Activated T-cell treated with anti-CD3 and anti-CD28 coated beads, Interleukin-2, amount 50 U/mL, for 72 hours (primary cell): ENCODE results near the gene PPP2R1B. TPM values are rescaled to one million over a fixed set of nuclear protein-coding genes. Genes with fewer than 3 reads are reported as not detected.
A peak's percentile ranks its signal among the peaks of the same experiment; 100 is the strongest.

Experiments
- ATAC-seq, 2 donors: fragments of 150-1000 bp; cut with Tn5 transposase; replicated peaks in 1 of 2; 2 replicates each; pipeline ENCODE4 v1.10.0; 2021; ENCODE audit warnings: moderate library complexity in 2 of 2, mild to moderate bottlenecking in 1 of 2
- DNase-seq, 2 donors: peaks; one replicate each; pipeline ENCODE4 v3.0.0; 2021 to 2022; ENCODE audit warnings: mixed read lengths in 1 of 2
- H3K27ac Mint-ChIP-seq: one replicate; pipeline ENCODE4 v1.8.0; 2022; ENCODE audit warnings: mild to moderate bottlenecking, moderate library complexity, mixed read lengths
- H3K27me3 Mint-ChIP-seq: one replicate; pipeline ENCODE4 v1.8.0; 2022; ENCODE audit warnings: low read depth, mixed read lengths
- H3K36me3 Mint-ChIP-seq, 2 donors: one replicate each; pipeline ENCODE4 v1.8.0; 2022; ENCODE audit warnings: mixed read lengths in 2 of 2, mild to moderate bottlenecking in 1 of 2; ENCODE audit not compliant: insufficient read depth in 2 of 2
- H3K4me1 Mint-ChIP-seq: one replicate; pipeline ENCODE4 v1.8.0; 2022; ENCODE audit warnings: low read depth, mixed read lengths
- H3K4me3 Mint-ChIP-seq, 2 donors: one replicate each; pipeline ENCODE4 v1.8.0; 2022; ENCODE audit warnings: mild to moderate bottlenecking in 2 of 2, mixed read lengths in 2 of 2, moderate library complexity in 2 of 2
- H3K9me3 Mint-ChIP-seq, 2 donors: one replicate each; pipeline ENCODE4 v1.8.0; 2022; ENCODE audit warnings: mixed read lengths in 2 of 2
- total RNA-seq, 2 donors: library from RNA; stranded (reverse); gene quantifications; one replicate each; pipeline ENCODE4 v1.2.3, GENCODE V29; 2022

The PPP2R1B gene
- total RNA-seq, 2 donors from 2014 or later, result 29.6 to 34.7 TPM

GRCh38 chr11:111702623-111703022 lies 63.6 kb downstream of the PPP2R1B start:
- H3K9me3 Mint-ChIP-seq, result no peaks in the 10 kb centered on the region
- DNase-seq (no peak), ATAC-seq (no peak)
- no peaks in the 10 kb centered on the region for H3K4me1 Mint-ChIP-seq
- peaks cover 2 to 5% of the 10 kb centered on the region in 2 donors for H3K36me3 Mint-ChIP-seq
- no peak overlapping the region for H3K27ac Mint-ChIP-seq
- H3K4me3 Mint-ChIP-seq, result no peak overlapping the region
- no peaks in the 10 kb centered on the region for H3K27me3 Mint-ChIP-seq

GRCh38 chr11:111700162-111700561 lies 66.0 kb downstream of the PPP2R1B start:
- Mint-ChIP-seq H3K36me3 (no peaks in the 10 kb centered on the region), H3K9me3 (no peaks in the 10 kb centered on the region), H3K27ac (no peak overlapping the region), H3K4me1 (no peaks in the 10 kb centered on the region), H3K4me3 (no peak overlapping the region), H3K27me3 (no peaks in the 10 kb centered on the region)
- ATAC-seq (no peak), DNase-seq (no peak)

- DNase-seq (no peak), ATAC-seq (no peak)
- Mint-ChIP-seq H3K9me3 (no peaks in the 10 kb centered on the region), H3K27me3 (no peaks in the 10 kb centered on the region), H3K4me3 (no peak overlapping the region), H3K27ac (no peak overlapping the region), H3K36me3 (no peaks in the 10 kb centered on the region), H3K4me1 (no peaks in the 10 kb centered on the region)
Measured at GRCh38 chr11:111699579-111700156, 66.5 kb downstream of the PPP2R1B start.

- DNase-seq (peak in 1 of 2 donors; percentile 11), ATAC-seq (peak; percentile 88 to 95)
- no peaks in the 10 kb centered on the region for H3K27me3 Mint-ChIP-seq
- H3K27ac Mint-ChIP-seq, result no peak overlapping the region
- H3K36me3 Mint-ChIP-seq, result no peaks in the 10 kb centered on the region
- no peaks in the 10 kb centered on the region for H3K9me3 Mint-ChIP-seq
- no peak overlapping the region for H3K4me3 Mint-ChIP-seq
- H3K4me1 Mint-ChIP-seq, result no peaks in the 10 kb centered on the region
Measured at GRCh38 chr11:111698852-111699559, 67.2 kb downstream of the PPP2R1B start.

- Mint-ChIP-seq H3K27ac (no peak overlapping the region), H3K9me3 (no peaks in the 10 kb centered on the region), H3K4me1 (no peaks in the 10 kb centered on the region), H3K36me3 (no peaks in the 10 kb centered on the region), H3K27me3 (no peaks in the 10 kb centered on the region), H3K4me3 (no peak overlapping the region)
- no peak for DNase-seq
- ATAC-seq, result no peak
Measured at GRCh38 chr11:111697933-111698371, 68.2 kb downstream of the PPP2R1B start.

GRCh38 chr11:111696556-111696955 lies 69.6 kb downstream of the PPP2R1B start:
- no peaks in the 10 kb centered on the region for H3K27me3 Mint-ChIP-seq
- no peaks in the 10 kb centered on the region for H3K36me3 Mint-ChIP-seq
- no peak for DNase-seq
- no peaks in the 10 kb centered on the region for H3K9me3 Mint-ChIP-seq
- no peak overlapping the region for H3K27ac Mint-ChIP-seq
- no peak overlapping the region for H3K4me3 Mint-ChIP-seq
- no peaks in the 10 kb centered on the region for H3K4me1 Mint-ChIP-seq
- no peak for ATAC-seq

GRCh38 chr11:111694851-111695250 lies 71.3 kb downstream of the PPP2R1B start:
- H3K4me1 Mint-ChIP-seq, result no peaks in the 10 kb centered on the region
- H3K27ac Mint-ChIP-seq, result no peak overlapping the region
- DNase-seq (no peak), ATAC-seq (no peak)
- no peaks in the 10 kb centered on the region for H3K9me3 Mint-ChIP-seq
- H3K4me3 Mint-ChIP-seq, result no peak overlapping the region
- H3K27me3 Mint-ChIP-seq, result no peaks in the 10 kb centered on the region
- H3K36me3 Mint-ChIP-seq, result no peaks in the 10 kb centered on the region

GRCh38 chr11:111693224-111693937 lies 72.8 kb downstream of the PPP2R1B start:
- H3K27ac Mint-ChIP-seq, result no peak overlapping the region
- no peaks in the 10 kb centered on the region for H3K4me1 Mint-ChIP-seq

GRCh38 chr11:111691741-111692140 lies 74.4 kb downstream of the PPP2R1B start:
- H3K36me3 Mint-ChIP-seq, result peaks cover 0 to 2% of the 10 kb centered on the region in 2 donors
- DNase-seq (no peak), ATAC-seq (no peak)
- H3K27ac Mint-ChIP-seq, result no peak overlapping the region
- no peaks in the 10 kb centered on the region for H3K27me3 Mint-ChIP-seq
- no peak overlapping the region for H3K4me3 Mint-ChIP-seq
- H3K9me3 Mint-ChIP-seq, result no peaks in the 10 kb centered on the region
- no peaks in the 10 kb centered on the region for H3K4me1 Mint-ChIP-seq

More at GRCh38 chr11:111693224-111693937, 72.8 kb downstream of the PPP2R1B start:
- Mint-ChIP-seq H3K4me3 (no peak overlapping the region), H3K27me3 (no peaks in the 10 kb centered on the region), H3K9me3 (no peaks in the 10 kb centered on the region), H3K36me3 (peaks cover 0 to 2% of the 10 kb centered on the region in 2 donors)
- DNase-seq (no peak), ATAC-seq (no peak)

- Mint-ChIP-seq H3K4me1 (no peaks in the 10 kb centered on the region), H3K36me3 (peaks cover 0 to 2% of the 10 kb centered on the region in 2 donors), H3K4me3 (no peak overlapping the region), H3K27ac (no peak overlapping the region), H3K9me3 (no peaks in the 10 kb centered on the region), H3K27me3 (no peaks in the 10 kb centered on the region)
- DNase-seq, result no peak
- ATAC-seq, result no peak
Measured at GRCh38 chr11:111691176-111691575, 75.0 kb downstream of the PPP2R1B start.

GRCh38 chr11:111688013-111688412 lies 78.2 kb downstream of the PPP2R1B start:
- Mint-ChIP-seq H3K27me3 (no peaks in the 10 kb centered on the region), H3K4me1 (no peaks in the 10 kb centered on the region), H3K9me3 (no peaks in the 10 kb centered on the region), H3K36me3 (peaks cover 0 to 2% of the 10 kb centered on the region in 2 donors), H3K27ac (no peak overlapping the region), H3K4me3 (no peak overlapping the region)
- no peak for DNase-seq
- ATAC-seq, result no peak

GRCh38 chr11:111684251-111684650 lies 81.9 kb downstream of the PPP2R1B start:
- Mint-ChIP-seq H3K36me3 (peaks cover 0 to 2% of the 10 kb centered on the region in 2 donors), H3K27me3 (no peaks in the 10 kb centered on the region)

GRCh38 chr11:111683806-111684205 lies 82.4 kb downstream of the PPP2R1B start:
- no peak for DNase-seq
- Mint-ChIP-seq H3K4me3 (no peak overlapping the region), H3K36me3 (peaks cover 0 to under 1% of the 10 kb centered on the region in 2 donors)

More at GRCh38 chr11:111684251-111684650, 81.9 kb downstream of the PPP2R1B start:
- no peak overlapping the region for H3K27ac Mint-ChIP-seq
- H3K4me1 Mint-ChIP-seq, result no peaks in the 10 kb centered on the region
- no peaks in the 10 kb centered on the region for H3K9me3 Mint-ChIP-seq
- no peak for ATAC-seq
- DNase-seq, result no peak
- no peak overlapping the region for H3K4me3 Mint-ChIP-seq

More at GRCh38 chr11:111683806-111684205, 82.4 kb downstream of the PPP2R1B start:
- no peak overlapping the region for H3K27ac Mint-ChIP-seq
- no peak for ATAC-seq
- H3K9me3 Mint-ChIP-seq, result no peaks in the 10 kb centered on the region
- H3K27me3 Mint-ChIP-seq, result no peaks in the 10 kb centered on the region
- no peaks in the 10 kb centered on the region for H3K4me1 Mint-ChIP-seq
